ENCODE results near the gene CCR9.

Gene CCR9

GRCh38 chr3:45873638-45874037 lies 12.7 kb upstream of the CCR9 start:
- DNase-seq = no peak

GRCh38 chr3:45874677-45875346 lies 11.5 kb upstream of the CCR9 start:
- DNase-seq = no peak

GRCh38 chr3:45878124-45878523 lies 8.2 kb upstream of the CCR9 start:
- DNase-seq = no peak

GRCh38 chr3:45880725-45881077 lies 5.6 kb upstream of the CCR9 start:
- no peak for DNase-seq

GRCh38 chr3:45881078-45882022 lies 5.0 kb upstream of the CCR9 start:
- DNase-seq = no peak

GRCh38 chr3:45884368-45885201 lies 1.8 kb upstream of the CCR9 start:
- DNase-seq = no peak

- no peak for DNase-seq
These were observed 942 bp downstream of the CCR9 start for GRCh38 chr3:45887285-45887684.

- no peak for DNase-seq
These were observed 1.6 kb downstream of the CCR9 start for GRCh38 chr3:45887759-45888511.

GRCh38 chr3:45889337-45889736 lies 3.0 kb downstream of the CCR9 start:
- no peak for DNase-seq

- DNase-seq = no peak
These were observed 4.1 kb downstream of the CCR9 start for GRCh38 chr3:45890405-45890804.

- DNase-seq = no peak
These were observed 5.8 kb downstream of the CCR9 start for GRCh38 chr3:45892161-45892560.

GRCh38 chr3:45894015-45894414 lies 7.7 kb downstream of the CCR9 start:
- no peak for DNase-seq

- no peak for DNase-seq
These were observed 9.5 kb downstream of the CCR9 start for GRCh38 chr3:45895686-45896468.

GRCh38 chr3:45896956-45897355 lies 10.6 kb downstream of the CCR9 start:
- DNase-seq = no peak

GRCh38 chr3:45904931-45905330 lies 18.6 kb downstream of the CCR9 start:
- no peak for DNase-seq

GRCh38 chr3:45905755-45906154 lies 19.4 kb downstream of the CCR9 start:
- no peak for DNase-seq

- no peak for DNase-seq
These were observed 20.5 kb downstream of the CCR9 start for GRCh38 chr3:45906681-45907407.

GRCh38 chr3:45907769-45908705 lies 21.7 kb downstream of the CCR9 start:
- DNase-seq = no peak

GRCh38 chr3:45908761-45909160 lies 22.4 kb downstream of the CCR9 start:
- no peak for DNase-seq

GRCh38 chr3:45909542-45909941 lies 23.2 kb downstream of the CCR9 start:
- DNase-seq = no peak

Data from NCI-H1092 treated with DMSO at 0.1 percent for 48 hours (cell line).